NCI-H748 treated with DMSO at 0.1 percent for 48 hours (cell line): ENCODE measurements around the gene SPAG6.

Experiments used
- DNase-seq: peaks from one replicate; lab custom pipeline; 2025; lab: John Stamatoyannopoulos, UW

The SPAG6 gene

DNA sequence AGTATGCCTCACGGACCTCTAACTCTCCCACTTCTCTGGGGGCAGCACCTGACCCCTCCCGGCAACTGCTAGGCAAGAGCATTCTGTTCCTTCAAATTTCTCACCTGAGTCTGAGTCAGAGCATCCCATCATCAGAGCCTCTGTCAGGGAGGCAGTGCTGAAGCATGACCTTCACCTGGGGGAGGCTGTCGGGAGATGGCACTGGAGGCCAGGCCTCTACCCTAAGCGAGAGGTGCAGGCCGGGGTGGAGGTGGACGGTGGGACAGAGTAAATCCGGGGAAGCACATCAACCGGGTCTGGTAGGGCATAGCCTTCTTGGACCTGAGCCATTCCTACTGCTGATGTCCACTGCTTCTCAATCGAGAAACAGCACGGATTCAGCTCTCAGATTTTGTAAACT lies 90.4 kb downstream of the SPAG6 start:
- no peak for DNase-seq

DNA sequence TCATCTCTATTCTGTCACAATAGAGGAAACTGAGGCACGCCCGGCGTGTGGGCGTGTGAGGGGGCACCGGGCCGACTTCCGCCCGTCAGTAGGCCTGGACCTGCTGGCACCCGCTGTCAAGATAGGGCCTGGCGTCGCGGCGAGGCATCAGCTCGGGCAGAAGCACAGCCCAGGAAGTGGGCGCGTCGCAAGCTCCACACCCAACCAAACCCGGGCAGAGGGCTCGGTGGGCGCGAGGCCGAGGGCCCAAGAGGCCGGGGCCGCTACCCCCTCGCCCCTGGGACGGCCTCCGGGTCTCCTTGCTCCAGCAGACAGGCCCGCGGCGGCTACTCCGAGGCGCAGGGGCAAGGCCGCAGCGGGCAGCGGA lies 91.2 kb downstream of the SPAG6 start:
- DNase-seq = no peak

DNA sequence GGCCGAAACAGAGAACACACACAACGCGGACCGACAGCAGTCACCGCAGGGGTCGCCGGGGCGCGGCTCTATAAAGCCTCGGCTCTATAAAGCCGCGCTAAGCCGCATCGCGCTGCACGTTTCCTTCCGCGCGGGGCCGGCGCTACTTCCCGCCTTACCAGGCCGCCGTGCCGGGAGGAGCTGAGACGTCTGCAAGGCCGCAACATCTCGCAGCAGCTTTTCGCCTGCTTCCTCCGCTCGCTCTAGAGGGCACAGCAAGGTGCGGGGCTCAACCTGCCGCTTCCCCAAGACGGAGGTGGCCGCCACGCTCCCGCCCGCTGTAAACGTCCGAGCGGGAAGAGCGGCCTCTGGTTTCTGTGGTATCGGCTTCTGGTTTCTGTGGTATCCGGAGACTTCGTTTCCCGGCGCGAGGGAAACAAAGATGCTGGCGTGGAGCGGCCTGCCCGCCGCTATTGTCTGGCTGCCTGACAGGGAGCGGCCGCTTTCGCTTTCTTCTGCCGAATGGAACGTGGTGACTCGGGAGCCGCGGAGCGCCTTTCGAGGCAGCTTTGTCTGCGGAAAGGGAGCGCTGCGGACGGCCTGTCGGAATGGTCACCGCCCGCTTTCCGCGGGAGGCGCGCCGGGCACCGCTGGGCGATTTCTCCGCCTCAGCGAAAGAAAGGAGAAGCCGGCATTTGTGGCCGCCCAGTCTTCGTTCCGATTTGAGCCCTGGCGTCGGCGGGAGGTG lies 91.8 kb downstream of the SPAG6 start:
- DNase-seq = peak; percentile 53

DNA sequence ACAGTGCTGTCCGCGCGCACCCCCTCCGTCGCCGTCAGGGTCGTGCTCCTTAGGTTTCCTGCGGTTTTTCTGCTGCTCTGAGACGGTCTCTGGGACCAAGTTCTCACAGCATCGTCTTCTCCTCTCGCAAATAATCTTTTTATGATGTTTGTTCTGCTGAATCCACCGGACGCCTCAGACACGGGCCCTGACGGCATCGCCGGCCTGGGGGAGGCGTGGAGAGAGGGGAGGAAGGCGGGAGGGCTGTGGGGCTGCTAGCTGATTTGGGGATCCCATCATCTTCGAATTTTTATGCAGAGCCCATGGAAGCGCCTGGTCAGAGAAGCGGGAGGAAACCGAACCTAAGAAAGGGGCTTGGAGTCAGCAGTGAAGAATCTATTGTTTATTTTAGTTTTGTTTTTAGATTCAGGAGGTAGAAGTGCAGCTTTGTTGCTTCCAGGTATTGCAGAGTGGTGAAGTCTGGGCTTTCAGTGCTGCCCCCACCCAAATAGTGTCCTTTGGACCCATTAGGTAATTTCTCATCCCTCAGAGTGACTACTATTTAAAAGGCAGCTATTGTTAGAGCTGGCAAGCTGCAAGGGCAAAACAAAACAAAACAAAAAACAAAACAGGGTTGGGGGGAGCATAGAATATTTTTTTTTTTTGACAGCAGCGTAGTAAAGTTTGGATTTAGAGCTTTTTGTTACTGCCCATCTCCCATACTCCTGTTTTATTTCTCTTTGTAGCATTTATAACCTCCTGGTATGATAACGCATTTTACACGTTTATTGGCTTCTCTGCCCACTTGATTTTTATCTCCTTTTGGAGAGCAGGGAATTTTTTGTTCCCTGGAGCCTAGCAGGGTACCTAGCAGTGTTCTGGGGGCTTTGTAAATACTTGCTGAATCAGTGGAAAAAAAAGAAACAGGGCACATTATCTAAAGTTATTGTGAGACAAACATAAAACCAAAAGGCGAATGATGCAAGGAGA lies 92.6 kb downstream of the SPAG6 start:
- no peak for DNase-seq

DNA sequence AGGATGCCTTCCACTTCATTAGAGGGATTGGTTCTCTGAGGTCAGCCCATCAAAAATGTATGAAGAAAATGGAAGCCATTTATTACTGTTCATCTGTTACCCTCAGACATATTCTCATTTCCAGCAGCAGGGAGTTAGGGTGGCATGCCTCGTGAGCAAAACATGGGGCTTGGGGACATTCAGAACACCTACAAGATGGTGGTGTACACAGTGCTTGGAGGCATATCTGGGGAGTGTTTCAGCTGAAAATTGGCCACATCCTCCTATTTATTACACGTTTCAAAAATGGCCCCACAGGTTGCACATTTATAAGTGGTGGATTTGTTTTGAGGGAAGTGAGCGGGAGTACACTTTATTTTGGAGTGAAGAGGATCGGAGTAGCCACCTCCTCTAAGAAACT lies 93.4 kb downstream of the SPAG6 start:
- DNase-seq = no peak

DNA sequence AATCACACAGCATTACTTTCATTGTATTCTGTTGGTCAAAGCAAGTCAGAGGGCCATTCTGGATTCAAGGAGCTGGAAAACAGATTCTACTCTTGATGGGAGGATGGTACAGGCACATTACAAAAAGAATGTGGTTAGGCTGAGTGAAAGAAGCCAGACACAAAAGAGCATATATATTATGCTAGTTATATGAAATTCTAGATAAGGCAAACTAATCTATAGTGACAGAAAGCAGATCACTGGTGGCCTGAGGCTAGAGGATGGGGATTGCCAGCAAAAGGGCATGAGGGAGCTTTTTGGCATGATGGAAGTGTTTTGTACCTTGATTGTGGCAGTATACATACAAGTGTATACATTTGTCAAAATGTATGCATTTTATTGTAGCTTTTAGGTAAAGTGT lies 96.8 kb downstream of the SPAG6 start:
- no peak for DNase-seq

DNA sequence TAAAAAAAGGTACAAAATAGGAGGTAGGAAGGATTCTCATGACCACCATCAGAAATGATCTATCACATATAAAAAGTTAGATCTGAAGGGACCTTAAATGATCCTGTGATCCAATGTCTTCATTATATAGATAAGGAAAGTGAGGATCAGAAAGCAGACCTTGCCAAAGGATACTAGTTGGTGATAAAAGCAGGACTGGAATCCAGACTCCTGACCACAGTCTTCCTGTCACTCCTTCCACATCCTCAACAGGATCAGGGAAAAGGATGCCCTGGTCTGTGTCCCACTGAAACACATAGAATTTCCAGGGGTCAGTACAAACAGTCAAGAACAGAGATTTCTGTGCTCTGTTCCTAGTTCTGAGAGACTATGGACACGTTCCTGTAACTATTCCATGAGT lies 97.2 kb downstream of the SPAG6 start:
- DNase-seq = no peak

DNA sequence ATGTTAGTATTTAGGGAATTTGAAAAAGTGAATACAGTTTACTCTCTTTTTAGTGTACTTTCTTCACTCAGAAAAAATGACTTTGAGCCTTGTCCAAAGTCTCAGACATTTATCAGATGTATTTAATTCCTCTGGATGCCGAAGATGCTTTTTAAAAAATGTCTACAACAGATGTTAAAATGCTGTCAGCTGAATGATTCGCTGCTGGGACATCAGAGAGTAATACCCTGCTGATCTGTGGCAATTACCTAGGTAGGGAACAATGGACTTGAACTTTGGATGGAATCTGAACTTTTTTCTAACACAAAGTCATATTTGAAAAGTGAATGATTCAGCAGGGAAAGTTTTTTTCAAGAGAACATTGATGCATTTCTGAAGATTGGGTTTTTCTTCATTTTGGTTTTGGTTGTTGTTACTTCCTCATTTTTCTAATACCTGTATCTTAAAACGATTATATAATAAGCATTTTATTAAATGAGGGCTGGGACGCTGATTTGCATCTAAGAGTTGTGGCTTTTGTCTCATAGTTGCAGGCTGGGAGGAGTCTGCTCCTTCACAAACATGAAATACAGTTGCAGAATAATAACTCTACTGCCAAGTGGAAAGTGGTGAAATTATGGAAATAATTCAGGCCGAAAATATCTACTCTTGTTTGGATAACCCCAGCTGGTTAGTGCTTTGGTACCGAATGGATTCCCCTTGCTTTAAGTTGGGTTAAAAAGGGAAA lies 98.0 kb downstream of the SPAG6 start:
- DNase-seq = no peak

DNA sequence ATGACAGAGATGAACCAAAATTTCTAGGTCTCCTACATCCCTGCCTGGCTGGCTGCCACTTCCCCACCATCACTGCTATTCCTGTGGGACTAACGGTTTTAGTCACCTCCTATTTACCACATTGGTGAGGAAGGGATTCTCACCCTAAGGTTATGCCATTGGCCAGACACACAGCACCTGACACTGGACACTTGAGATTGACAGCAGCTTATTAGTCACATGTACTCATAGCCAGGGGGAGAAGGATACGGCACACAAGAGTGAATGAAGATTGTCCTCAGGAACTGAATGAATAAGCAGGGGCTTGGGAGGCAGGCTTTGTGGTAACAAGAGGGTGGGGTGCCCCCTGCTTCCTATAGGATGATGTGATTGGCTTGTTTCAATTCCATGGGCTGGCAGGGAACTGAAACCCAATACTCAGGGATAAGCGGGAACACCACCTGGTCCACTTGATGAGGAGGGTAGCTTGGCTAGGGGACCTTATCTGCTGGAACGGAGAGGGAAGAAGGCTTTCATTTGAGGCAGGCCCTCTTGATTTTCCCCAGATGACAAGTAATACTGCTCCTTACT lies 99.0 kb downstream of the SPAG6 start:
- DNase-seq = no peak

DNA sequence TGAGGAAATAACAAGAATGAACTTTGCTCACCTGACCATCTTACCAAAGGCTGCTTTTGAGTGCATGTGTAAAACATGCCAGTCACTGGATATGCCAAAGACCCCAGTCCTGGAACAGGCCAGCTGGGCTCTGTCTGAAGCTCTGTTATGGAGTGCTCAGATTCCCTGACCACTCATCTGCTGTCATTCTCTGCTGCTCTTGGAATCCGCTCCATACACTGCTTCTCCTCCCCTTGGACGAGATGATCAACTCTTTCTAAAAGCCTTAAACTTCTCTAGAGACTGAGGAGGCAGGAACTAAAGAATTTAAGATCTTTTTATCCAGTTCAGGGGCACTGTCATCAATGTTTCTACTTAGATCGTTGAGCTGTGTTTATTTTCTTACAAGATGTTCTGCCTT lies 100.2 kb downstream of the SPAG6 start:
- DNase-seq = no peak

DNA sequence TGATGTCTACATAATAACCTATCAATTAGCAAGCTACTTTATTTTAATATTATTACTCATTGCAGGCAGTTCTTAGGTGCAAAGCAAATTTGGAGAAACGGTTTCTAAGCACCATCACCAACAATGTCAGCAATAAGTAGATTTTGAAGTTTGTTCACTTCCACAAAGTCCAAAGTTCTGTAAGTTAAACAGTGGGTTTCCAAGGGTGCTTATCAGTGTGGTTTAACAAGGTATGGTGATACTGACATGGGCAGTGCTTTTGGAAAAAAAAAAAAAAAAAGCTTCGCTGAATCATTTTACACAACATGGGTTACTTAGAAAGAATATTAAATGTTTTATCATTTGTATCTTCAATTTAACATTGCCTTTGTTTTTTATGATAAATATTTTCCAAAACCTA lies 101.8 kb downstream of the SPAG6 start:
- DNase-seq = no peak

DNA sequence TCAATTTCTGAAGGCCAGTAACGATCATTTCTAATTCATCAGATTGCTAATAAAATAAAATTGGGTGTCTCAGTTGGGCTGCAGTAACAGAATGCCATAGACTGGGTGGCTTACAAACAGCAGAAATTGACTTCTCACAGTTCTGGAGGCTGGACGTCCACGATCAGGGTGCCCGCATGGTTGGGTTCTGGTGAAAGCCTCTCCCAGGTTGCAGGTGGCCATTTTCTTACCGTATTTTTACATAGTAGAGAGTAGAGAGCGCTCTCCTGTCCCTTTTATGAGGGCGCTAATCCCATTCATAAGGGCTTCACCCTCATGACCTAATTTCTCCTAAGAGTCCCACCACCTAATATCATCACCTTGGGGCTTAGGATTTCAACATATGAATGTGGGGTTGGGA lies 106.0 kb downstream of the SPAG6 start:
- no peak for DNase-seq

DNA sequence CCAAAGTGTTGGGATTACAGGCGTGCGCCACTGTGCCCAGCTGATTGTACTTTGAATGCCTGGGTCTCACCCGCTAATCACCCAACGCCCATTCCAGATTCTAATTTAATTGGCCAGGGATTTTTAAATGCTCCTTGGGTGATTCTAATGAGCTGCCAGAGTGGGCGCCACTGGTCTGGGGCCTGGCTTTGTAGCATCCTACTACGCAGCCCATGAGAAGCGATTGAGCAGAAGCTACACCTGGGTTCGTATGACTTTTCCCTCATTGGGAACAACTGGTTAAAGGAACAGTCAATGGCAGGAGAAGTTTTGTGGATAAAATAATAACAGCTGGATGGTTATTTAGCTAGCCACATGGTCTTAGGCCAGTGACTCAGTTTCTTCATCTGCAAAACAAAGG lies 108.0 kb downstream of the SPAG6 start:
- no peak for DNase-seq

DNA sequence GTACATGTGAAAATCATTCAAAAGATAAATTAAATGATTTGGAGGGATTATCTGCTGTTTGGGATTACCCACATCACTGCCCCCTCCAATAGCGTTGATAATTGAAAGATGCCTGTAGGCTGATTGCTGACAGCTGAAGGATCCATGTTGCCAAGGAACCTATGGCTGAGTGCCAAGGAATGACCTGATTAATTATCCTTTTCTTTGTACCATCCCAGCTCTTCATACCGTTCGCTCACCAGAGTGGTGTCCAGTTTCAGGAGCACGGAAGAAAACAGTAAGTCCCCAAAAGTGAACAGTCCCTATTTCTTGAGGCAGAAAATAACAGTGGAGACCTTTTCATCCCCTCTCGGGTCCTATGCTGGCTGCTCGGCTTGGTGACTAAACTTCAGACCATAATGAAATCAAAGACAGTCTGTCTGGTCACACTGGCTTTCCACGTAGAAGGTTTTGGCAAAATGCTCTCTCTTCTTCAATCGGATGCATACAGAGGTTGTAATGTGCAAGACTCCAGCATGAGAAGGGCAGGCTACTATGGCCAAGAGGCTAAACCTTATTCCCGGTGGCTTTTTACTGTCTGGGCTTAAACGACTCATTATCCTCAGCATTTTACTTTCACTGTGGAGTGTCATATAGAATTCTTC lies 108.8 kb downstream of the SPAG6 start:
- peak; percentile 73 for DNase-seq

DNA sequence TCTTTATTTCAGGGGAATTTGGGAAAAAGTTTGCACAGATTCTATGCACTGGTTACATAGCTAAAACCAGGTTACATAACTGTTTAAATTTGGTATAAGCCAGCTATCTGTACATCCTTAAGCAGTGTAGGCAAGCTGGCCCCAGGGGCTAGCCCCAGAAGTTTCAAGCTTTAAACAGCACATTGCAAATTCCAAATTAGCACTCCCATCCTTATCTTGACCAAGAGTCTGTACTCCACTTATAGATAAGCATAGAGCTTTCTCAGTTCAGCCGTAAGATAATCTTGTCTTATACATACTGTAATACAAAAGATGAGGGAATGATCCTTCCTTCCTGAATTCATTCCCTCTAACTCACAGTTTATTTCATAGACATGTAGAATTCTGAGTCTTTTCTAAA lies 109.3 kb downstream of the SPAG6 start:
- DNase-seq = no peak

DNA sequence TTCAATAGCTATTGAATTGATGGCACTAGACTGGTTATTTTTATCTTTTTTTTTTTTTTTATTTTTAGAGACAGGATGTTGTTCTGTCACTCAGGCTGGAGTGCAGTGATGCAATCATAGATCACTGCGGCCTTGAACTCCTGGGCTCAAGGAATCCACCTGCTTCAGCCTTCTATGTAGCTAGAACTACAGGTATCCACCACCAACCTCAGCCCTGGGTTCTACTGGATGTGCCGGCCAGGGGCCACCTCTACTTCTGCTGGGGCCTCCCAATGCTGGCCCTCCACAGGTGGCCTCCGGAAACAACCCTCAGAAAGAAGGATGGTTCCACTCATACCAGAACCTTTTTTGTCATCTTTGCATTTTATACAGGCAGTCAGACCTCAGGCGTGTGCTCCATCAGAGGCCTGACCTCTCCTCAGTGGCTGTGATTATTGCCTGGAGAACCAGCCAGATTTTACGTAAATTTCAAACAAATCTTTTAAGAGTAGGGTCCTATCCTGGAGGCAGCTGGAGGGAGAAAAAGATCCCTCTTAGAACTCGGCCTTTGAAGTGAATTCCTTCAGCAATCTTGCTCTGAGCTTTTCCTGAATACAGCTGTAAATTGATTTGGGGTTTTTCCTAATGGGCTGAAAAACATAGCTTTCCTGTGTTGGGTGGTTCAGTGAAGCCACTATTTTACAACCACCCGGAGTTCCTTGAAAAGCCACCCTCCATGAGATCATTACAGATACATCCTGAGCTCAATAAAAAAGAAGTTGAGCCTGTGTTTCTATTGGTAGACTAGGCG lies 110.0 kb downstream of the SPAG6 start:
- no peak for DNase-seq

DNA sequence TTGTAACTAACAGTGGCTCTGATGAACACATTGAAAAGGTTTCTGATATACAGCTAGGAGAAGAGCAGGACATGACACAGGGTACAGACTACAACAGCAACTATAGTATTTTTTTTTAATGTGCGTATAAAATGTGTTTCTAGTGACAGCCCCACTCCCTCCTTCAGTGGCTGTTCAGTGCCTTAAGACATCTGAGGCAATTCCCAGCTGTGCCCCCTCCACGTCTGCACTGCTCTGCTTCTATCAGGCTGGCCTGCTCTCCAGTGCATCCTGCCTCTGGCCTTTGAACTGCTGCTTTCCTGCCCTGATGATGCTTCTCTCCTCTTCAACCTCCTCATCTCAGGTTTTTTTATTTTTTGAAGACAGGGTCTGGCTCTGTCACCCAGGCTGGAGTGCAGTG lies 111.2 kb downstream of the SPAG6 start:
- no peak for DNase-seq

DNA sequence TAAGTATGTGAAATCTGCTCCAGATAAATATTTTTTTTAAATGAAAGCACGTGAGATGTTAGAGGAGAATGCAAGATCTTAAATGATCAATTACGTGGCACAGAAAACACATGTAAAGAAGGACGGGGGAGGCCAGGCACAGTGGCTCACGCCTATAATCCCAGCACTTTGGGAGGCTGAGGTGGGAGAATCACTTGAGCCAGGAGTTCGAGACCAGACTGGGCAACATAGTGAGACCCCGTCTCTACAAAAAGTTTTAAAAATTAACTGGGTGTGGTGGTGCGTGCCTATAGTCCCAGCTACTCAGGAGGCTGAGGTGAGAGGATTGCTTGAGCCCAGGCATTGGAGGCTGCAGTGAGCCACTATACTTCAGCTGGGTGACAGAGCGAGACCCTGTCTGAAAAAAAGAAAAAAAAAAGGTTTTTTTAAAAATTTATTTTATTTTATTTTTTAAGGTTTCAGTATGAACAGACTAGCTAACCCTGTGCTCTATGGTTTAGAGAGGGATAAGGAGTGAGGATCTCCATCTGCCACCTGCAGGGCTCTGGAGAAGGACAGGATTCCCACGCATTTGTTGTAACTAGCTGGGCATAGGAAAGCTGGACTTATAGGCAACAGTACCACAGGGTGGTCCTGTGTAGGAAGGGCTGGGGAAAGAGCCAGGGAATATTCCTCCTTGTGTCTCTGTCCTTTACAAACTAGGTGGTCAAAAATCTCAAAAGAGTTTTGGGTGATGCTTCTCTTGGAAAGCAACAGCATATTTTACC lies 113.2 kb downstream of the SPAG6 start:
- DNase-seq = no peak

DNA sequence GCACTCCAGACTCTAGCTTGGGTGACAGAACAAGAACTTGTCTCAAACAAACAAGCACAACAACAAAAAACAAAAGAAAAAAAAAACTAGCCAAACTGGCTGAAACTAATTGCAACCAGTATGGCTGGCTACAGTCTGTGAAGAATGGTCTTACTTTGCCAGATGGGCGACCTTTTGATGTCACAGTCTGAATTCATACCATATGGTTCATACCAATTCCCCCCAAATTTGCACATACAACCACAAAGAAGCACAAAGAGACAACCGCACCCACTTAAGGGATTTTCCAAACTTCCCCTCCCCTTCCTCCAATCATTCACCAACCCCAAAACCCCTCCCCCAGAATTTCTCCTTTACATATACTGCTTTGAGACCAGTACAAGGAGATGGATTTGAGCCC lies 114.2 kb downstream of the SPAG6 start:
- DNase-seq = no peak

DNA sequence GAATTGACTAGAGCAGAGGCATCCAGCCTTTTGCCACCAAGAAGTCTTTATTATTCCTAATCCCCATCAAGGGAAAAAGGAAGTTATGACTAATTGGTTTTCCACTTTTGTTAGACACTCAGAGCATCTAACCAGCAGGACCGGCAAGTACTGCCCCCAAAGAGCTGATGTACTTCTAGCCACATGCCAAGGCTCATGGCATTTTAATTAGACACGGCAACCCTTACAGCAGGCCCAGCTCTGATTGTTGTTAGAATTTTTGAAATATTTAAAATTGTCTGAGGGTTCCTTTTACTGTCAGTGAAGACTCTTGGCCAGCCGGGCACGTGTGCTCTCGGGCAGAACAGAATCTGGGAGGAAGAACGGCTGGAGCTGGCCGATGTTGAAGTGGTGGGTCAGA lies 114.8 kb downstream of the SPAG6 start:
- no peak for DNase-seq
